GM19023 (cell line): ENCODE results near the gene ZFC3H1.
"Not testable (repeated sequence)": the region's sequence is repeated elsewhere in the genome, so short reads cannot be mapped to it uniquely, and the experiment has no call there.

Experiments used
- ATAC-seq: cut with Tn5 transposase; IDR thresholded peaks from one replicate; pipeline ENCODE4 v1.9.1; 2021; ENCODE audit warnings: mild to moderate bottlenecking, moderate library complexity; ENCODE audit not compliant: unreplicated experiment

ZFC3H1 gene

DNA sequence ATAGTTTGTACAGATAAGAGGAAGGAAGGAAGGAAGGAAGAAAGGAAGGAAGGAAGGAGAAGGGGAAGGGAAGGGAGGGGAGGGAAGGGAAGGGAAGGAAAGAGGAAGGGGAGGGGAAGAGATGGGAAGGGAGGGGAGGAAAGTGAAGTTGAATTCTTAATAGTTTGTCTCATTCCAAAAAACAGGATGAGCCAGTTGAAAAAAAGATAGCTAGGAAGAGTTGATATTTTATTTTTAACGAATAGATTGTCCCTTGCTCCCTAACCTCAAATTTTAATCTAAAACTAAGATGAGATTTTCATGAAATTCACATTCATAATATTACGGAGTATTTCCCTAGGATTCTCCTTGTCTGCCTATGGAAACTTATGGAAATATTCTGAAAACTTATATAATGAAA lies 80.7 kb downstream of the ZFC3H1 start:
- ATAC-seq: no peak

- no peak for ATAC-seq
Measured at GRCh38 chr12:71581206-71581605, 82.4 kb downstream of the ZFC3H1 start.

- ATAC-seq: no peak
Measured at GRCh38 chr12:71578694-71579258, 84.9 kb downstream of the ZFC3H1 start.

DNA sequence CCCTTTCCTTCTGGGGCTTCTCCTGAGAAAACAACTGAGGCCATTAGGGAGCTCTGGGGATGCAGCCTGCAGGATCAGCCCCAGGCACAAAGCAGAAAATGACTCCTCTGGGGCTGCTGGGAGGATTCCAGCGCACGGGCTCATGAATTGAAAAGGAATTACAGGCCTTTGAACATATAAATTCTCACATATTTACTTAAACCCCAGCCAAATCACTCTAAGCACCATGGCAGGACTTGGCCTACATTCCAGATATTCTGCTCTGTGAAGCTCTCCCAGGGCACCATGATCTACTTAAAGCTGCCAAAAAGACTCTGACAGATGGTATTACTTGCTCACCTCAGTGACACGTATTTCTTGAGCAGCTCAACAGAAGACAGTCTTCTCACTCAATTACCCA lies 87.2 kb downstream of the ZFC3H1 start:
- no peak for ATAC-seq

DNA sequence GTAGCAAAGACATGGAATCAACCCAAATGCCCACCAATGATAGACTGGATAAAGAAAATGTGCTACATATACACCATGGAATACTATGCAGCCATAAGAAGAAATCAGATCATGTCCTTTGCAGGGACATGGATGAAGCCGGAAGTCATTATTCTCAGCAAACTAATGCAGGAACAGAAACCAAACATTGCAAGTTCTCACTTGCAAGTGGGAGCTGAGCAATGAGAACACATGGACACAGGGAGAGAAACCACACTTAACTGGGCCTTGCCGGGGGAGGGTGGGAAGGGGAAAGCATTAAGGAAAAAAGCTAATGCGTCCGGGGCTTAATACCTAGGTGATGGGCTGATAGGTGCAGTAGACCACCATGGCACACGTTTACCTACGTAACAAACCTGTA lies 93.8 kb downstream of the ZFC3H1 start:
- ATAC-seq: not testable (repeated sequence)

DNA sequence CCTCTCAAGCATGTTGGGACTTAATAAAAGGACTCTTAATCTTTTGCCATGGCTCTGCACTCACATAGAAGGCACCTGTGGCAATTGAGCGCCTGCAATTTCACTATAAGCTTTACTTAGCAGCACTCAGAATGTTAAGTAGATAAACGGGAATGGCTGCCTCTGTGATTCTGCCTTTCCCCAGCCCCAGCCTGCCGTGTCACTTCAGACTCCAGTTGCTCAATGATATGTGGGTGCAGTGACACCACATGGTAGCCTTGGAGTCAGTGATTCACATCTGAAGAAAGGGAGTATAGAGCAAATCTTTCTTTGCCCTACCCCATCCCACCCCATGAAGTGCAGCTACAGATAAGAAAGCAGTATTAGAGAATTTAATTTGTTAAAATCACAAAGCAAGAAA lies 96.1 kb downstream of the ZFC3H1 start:
- ATAC-seq: no peak

- no peak for ATAC-seq
Measured at GRCh38 chr12:71566655-71567054, 97.0 kb downstream of the ZFC3H1 start.

DNA sequence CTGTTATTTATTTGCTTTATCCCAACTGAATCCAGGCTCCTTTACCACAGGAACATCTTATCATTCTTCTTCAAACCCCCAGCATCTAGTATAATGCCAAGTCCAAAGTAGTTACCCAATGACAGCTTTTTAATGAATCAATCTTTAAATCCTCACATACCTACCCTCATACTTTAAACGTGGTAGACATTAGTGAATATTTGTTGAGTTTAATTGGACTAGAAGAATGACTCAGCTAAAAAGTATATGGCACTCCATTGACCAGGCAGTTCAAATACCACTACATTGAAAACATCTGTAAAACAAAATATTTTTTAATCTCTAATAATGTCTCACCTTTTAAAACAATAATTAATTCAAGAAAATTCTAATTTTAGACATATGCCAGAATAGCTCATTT lies 98.1 kb downstream of the ZFC3H1 start:
- no peak for ATAC-seq

GRCh38 chr12:71562676-71563595 lies 100.7 kb downstream of the ZFC3H1 start:
- no peak for ATAC-seq
